GM18870 (cell line): ENCODE data around the gene GADL1.
A peak's percentile ranks its signal among the peaks of the same experiment; 100 is the strongest.

Source experiments
- ATAC-seq: cut with Tn5 transposase; IDR thresholded peaks from one replicate; pipeline ENCODE4 v1.9.1; 2021; ENCODE audit warnings: moderate library complexity; ENCODE audit not compliant: unreplicated experiment

Gene GADL1

GRCh38 chr3:30761374-30761773, 133.1 kb downstream of the GADL1 start:
- ATAC-seq, result no peak

- no peak for ATAC-seq
These were observed 133.7 kb downstream of the GADL1 start for GRCh38 chr3:30760737-30761136.

GRCh38 chr3:30760040-30760695, 134.3 kb downstream of the GADL1 start:
- no peak for ATAC-seq

GRCh38 chr3:30756218-30756617, 138.2 kb downstream of the GADL1 start:
- no peak for ATAC-seq

GRCh38 chr3:30754426-30754825, 140.0 kb downstream of the GADL1 start:
- ATAC-seq, result no peak

- no peak for ATAC-seq
These were observed 140.7 kb downstream of the GADL1 start for GRCh38 chr3:30753766-30754165.

- ATAC-seq, result no peak
These were observed 141.5 kb downstream of the GADL1 start for GRCh38 chr3:30752970-30753369.

- no peak for ATAC-seq
These were observed 142.0 kb downstream of the GADL1 start for GRCh38 chr3:30752491-30752890.

GRCh38 chr3:30751610-30752299, 142.7 kb downstream of the GADL1 start:
- ATAC-seq, result peak; percentile 65

- ATAC-seq, result no peak
These were observed 143.5 kb downstream of the GADL1 start for GRCh38 chr3:30750967-30751366.

- no peak for ATAC-seq
These were observed 145.2 kb downstream of the GADL1 start for GRCh38 chr3:30749230-30749629.

GRCh38 chr3:30747771-30748281, 146.6 kb downstream of the GADL1 start:
- no peak for ATAC-seq

GRCh38 chr3:30743641-30744317, 150.7 kb downstream of the GADL1 start:
- no peak for ATAC-seq

GRCh38 chr3:30742796-30743619, 151.5 kb downstream of the GADL1 start:
- ATAC-seq, result no peak

- ATAC-seq, result no peak
These were observed 152.6 kb downstream of the GADL1 start for GRCh38 chr3:30741889-30742288.

GRCh38 chr3:30738605-30739004, 155.9 kb downstream of the GADL1 start:
- no peak for ATAC-seq

- ATAC-seq, result no peak
These were observed 156.5 kb downstream of the GADL1 start for GRCh38 chr3:30737743-30738499.

- ATAC-seq, result no peak
These were observed 160.8 kb downstream of the GADL1 start for GRCh38 chr3:30733696-30734095.

GRCh38 chr3:30733209-30733608, 161.3 kb downstream of the GADL1 start:
- ATAC-seq, result no peak

- no peak for ATAC-seq
These were observed 163.5 kb downstream of the GADL1 start for GRCh38 chr3:30730967-30731366.
